ENCODE measurements around the gene TRIM8.

Gene TRIM8

DNA sequence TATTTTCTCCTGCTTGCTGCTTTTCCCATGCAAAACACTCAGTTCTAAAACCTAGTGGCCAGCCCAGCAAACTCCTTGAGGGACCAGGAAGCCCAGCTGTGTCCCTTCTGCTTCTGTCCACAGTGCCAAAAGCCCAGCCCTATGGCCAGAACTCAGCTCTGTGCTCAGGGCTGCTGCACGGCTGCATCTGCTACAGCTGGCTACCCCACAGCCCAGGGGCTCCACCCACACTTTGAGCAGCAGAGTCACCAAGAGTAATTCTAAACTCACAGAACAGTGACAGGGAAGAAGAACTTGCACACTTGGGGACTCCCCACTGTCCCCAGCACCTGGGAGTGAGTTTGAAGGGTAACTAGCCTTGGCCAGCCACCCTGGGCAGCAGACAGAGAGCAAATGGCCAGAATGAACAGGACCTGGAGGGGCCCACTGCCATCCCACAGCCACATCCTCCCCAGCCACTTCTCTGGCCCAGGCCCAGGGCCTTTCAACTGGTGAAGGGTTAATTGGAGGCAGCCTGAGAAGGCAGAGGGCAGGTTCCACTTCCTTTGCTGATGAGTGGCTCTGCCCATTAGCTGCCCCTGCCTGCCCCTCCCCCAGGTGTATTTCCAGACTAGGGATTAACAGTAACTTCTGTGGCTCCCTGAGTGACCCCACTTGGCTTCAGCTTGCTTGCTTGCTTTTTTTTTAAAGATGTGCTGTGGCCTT lies 28.1 kb upstream of the TRIM8 start:
- DNase-seq = no peak

DNA sequence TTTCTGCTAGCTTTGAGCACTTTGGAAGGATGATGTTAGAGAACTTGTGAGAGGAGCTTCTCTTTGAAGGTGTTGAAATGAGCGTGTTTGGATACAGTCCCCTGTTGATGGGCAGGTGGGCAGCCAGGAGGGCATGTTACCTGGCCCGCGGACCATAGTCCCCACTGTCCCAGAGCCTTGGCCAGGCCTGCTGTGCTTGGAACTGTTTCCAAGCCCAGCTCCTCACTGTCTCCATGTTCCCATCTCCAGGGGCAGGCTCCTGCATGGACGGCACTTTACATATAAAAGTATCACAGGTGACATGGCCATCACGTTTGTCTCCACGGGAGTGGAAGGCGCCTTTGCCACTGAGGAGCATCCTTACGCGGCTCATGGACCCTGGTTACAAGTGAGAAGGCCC lies 27.2 kb upstream of the TRIM8 start:
- DNase-seq = no peak

DNA sequence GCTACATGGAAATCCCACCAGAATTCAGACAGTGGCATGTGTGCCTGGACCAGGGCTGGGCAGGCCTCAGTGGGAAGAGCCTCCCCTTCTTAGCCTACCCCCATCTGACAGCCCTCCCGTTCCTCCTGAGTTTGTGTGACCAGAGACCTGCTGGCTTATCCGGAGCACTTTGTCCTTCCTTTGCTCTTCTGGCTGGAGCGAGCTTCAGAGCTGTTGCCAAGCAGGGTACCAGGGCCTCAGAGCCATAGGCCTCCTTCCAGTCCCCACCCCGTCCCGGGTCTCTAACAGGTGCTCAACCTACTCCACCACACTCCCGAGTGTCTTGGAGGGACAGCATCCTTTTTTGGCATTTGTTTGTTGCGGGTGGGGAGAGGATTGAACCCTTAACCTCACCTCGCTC lies 26.5 kb upstream of the TRIM8 start:
- no peak for DNase-seq

DNA sequence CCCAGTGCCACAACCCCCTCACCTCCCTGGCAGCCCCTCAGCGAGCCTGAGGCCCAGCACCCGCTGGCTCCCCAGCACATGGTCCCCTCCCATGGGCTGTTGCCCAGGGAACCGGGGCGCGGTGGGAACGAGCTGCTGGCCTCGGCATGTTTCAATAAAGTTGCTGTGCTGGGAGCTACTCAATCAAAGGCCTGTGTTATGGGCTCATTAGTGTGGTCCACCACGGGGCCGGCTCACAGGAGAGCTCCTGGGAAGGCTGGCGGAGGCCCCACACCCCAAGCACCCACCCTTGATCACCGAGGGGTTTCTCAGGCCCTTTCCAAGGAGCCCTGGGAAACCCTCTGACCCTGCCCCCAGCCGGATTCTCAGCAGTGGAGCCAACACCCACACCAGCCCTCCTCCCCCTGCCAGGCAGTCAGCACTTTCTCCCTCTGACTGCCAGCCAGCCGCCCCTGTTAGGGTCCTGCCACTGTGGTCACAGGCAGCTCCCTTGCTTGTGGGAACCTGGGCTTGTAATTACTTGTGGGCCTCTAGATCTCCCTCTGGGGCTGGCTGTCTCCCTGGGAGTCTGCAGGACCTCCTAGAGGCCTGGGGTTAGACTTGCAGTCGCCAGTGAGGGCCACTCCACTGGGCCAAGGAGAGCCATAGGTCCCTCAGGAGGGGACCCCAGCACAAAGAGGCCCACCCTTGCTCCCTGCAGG lies 24.8 kb upstream of the TRIM8 start:
- no peak for DNase-seq

DNA sequence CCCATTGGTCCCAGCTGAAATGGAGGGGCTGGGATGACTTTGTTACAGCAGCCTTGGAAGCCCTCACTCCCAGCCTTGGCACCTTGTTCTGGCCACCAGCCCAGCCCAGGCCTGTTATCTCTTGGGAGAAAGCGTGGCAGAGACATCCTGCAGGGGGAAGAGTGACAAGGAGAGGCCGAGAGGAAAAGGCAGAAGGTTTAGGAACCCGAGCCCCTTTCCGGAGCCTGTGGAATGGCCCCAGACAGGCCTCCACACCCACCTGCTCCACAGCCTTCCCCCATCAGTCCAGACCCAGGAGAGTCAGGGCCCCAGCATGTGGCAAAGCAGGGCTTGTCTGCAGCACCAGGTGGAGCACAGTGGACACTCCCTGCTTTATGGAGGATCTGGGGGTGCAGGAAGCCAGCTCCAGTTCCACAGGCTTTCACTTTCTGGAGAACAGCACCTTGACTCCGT lies 24.1 kb upstream of the TRIM8 start:
- DNase-seq = no peak

DNA sequence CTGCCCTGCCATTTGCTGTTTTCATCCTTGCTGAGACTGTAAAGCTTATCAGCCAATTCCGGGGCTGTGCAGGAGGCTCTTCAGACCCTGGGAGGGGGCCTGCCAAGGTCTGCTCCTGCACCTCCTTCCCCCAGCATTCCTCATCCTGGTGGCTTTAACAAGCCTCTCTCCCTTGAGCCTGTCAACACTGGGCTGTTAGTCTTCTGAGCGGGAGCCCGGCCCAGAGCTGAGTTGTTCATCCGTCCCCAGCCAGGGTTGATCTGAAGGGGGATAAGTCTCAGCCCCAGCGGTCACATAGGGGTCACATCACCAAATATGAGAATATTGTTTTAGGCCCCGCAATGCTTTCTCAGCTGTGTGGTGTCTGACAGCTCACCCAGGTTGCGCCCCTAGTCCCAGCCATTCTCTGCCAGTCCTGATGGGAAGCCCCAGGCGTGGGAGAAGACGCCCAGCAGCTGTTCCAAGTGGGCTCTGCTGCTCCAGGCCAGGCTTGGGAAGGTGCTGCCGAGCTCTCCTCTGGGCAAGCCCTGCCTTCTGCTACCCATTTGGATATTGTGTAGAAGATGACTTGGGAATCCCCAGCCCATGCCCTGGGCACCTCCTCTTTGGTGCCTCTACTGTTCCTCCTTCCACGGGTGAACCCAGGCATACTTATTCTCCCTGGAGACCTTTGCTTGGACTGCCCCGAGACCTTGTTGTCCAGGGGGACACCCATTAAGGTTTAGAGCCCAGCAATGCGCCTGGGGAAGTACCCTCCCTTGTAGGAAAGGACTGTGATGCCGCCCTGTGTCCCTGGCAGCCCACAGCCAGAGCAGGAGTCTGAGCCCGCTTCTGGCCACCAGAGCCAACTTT lies 23.5 kb upstream of the TRIM8 start:
- no peak for DNase-seq

DNA sequence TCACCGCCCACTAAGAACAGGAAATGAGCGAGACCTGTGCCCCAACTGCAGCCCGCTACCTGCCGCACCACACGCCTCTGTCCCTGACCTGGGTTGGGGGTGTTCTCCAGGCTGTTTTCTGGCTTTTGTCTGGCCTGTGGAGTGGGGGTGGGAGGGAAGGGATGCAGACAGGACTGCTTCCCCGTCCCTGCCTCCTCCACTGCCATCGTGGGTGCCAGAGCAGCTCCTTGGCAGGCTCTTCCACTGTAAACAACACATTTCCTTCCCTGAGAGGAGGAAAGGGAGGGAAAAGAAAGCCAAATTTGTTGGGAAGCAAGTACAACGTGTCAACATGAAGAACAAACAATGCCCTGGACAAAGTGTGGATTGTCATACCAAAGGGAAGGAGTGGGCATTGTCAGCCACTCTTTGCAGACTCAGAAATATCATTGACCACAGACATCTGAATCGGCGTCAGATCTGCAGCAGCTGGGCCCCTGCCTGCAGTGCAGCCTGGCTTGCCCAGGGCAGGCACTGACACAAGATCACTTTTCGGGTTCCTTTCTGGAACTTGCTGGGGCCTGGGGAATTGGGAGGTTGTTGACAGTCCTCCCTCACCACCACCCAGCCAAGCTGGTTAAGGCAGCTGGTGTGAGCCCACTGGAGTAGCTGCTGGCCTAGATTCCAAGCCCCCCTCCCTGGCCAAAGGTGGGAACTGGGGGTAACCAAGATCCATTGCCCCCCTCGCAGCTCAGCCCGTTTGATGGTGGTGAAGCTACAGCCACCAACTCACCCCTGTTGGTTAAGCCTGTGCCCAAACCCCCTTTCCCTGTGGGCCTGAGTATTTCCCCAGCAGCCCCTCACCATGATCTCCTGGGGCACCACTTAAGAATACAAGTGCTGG lies 22.6 kb upstream of the TRIM8 start:
- DNase-seq = no peak

DNA sequence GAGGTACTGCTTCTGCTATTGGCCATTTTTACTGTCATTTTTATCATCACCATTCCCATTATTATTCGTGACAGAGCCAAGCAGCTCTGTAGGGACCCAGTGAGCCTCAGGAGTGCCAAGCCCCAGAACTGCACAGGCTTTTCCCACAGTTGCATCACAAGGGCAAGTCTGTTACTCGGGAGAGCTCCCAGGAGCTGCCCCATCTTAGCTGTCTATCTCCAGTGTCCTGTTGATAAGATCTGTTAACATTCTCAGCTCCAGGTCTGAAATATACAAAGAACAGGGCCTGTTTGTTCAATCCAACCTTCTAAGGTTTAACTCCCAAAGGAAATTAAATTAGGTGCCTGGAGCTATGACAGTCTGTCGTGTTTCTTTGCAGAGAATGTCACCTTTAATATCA lies 20.2 kb upstream of the TRIM8 start:
- no peak for DNase-seq

DNA sequence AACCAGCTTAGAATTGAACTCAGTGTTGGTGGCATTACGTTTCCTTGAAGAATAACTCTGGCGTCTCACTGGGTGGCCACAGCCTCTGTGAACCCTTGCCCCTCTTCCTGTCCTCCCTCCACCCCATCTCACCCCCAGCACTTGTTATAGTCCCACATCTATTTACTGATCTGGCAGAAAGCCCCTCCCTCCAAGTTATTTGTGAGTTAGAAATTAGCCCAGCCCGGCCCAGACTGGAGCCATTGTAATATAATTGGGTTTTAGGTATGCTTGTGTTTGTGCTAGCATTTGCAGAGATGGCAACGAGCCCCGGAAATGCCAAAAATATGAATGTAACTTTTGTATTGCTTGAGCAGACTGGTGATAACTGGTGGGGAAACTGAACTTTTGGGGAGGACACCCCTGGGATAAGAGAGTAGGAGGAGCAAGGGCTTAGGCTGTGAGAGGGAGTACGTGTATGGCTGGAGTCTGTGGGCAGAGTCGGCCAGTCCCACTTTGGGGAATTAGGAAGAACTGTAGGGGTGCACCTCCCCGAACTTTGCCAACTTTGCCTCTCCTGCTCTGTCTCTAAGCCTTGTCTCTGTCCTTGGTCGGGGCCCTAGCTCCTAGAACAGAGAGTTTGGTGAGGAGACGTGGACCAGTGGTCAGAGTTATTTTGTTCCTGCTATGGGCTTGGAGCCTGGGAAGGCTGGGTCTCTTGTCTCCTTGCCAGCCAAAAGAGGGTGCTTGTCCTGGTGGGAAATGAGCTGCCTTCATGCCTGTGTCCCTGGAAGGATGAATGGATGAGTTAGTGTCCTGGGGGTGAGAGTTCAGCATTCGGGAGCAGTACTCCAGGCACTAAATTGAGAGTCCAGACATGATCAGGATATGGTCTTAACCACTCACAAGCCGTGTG lies 19.3 kb upstream of the TRIM8 start:
- DNase-seq = no peak

DNA sequence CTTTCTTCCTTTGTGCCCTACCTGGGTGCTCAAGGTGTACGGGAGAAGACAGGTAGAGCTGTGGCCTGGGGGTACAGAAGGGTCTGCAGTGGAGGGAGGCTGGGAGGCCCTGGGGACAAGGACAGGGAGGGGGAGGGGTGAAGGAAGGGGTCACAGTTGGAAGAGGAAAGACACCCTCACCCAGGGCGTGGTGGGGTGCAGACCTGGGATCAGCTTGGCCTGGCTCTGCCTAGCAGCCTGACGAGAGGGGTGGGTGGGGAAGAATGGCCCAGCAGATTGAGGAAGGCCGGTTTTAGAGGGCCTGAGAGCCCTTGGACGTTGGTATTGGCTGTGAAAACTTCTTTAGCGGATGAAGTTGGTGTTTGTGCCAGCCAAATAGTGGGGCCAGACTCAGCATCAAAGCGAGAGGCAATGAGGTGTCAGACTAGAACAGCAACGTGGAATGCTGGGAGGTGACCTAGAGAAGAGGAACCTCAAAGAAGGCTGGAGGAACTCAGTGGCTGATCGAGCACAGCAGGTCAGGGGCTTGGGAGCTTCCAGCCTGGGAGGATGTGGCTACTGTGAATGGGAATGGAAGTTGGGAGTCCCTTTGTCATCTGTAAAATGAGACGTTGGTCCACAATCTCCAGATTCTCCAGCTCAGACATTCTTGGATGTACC lies 18.1 kb upstream of the TRIM8 start:
- DNase-seq = no peak

DNA sequence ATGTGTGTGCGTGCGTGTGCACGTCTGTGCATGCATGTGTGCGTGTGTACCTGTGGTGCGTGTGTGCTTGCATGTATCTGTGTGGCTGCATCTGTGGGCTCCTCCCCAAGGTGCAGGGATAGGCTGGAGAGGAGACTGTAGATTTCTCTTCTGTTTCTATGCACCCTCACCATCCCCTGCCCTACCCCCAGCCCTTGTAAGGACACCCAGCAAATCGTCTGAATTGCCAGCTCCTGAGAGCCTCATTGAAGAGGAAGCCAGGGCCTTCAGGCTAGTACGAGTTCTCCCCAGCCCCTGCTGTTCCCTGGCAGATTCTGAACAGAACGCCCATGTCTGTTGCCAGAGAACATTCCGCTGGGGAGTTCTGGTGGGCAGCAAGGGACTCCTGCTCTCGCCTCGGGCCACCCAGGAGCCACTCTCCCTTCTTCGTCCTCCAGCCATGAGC lies 17.0 kb upstream of the TRIM8 start:
- DNase-seq = no peak

DNA sequence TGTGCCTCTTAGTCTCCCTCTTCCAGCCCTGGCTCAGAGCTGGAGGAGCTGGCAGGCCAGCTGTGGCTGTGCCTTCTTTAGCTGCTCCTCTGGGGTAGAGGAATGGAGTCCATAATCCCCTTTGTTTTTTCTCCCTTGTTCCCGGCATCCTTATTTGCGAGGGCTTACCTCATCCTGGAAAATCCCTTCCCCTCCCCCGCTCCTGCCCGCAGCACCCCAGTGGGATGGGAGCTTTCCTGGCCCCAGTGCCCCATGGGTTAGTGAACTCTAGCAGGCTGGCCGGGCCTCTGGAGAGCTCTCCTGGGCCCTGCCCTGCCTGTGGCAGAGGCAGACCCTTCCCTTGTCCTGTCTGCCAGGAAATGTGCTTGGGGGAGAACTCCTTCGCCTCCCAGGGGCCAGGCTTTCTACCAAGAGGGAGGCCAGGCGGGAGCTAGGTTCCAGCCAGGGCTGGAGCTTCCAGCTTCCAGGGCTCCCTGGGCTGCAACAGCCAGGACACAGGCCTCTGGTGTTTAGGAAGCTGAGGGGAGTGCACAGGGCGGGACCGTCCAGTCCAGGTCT lies 16.5 kb upstream of the TRIM8 start:
- DNase-seq = no peak

DNA sequence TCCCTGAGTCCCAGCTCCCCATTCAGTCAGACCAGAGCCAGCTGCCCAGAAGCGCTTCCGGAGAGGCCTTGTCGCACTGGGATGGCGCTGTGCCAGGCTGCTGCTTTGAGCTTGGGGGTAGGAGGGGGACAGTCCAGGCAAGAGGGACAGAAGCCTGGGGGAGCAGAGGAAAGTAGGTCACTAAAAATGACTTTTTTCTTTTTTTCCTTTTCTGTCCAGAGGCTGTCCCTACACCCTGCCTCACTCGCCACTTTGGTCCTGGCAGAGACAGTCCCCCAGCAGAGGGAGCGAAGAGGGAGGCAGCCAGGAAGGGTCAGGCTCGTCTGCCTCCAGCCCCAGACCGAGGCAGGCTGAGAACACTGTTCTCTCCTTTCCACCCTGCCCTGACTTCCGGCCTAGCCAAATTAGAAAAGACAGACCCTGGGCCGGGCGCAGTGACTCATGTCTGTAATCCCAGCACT lies 15.8 kb upstream of the TRIM8 start:
- DNase-seq = no peak

DNA sequence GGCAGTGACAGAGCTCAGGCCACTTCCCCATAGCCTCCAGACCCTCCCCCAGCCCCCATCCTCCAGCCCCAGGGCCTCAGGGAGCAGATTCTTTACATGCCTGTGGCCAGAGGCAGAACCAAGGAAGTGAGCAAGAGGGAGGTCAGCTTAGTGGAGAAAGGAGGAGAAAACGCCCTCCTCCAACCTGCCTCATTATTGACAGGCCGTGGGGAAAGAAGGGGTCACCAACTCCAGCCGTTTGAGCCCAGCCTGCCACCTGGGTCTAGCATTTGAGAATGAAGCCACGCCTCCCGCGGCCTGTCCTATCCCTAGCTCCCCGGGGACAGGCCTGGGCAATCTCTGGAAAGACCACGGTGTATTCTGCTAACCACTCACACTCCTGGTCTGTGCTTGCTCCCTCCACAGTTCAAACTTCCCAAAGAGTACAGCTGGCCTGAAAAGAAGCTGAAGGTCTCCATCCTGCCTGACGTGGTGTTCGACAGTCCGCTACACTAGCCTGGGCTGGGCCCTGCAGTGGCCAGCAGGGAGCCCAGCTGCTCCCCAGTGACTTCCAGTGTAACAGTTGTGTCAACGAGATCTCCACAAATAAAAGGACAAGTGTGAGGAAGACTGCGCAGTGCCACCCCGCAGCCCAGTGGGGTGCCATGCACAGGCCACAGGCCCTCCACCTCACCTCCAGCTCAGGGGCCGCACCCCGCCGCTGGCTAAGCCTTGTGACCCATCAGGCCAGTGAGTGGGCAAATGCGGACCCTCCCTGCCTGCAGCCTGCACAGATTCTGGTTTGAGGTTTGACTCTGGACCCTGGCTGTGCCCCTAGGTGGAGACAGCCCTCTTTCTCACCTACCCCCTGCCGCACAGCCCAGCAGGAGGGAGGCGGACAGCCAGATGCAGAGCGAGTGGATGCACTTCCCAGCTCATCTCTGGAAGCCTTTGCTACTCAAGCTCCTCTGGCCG lies 14.3 kb upstream of the TRIM8 start:
- no peak for DNase-seq

DNA sequence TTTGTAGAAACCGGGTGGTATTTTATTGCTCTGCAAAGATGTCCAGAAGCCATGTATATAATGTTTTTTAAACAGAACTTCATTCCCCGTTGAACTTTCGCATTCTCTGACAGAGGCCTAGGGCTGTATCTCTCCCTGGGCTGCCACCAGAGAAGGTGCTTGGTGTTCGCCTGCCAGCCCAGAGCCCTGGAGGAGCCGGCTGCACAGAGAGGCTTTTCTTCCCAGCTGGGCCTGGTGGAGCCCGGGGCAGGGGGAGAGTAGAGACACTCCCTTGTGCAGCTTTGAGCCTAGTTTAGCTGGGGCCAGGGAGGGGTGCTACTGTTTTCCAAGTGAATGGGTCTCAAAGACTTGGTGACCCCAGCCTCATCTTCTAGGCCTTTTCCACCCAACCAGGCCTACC lies 13.6 kb upstream of the TRIM8 start:
- no peak for DNase-seq

DNA sequence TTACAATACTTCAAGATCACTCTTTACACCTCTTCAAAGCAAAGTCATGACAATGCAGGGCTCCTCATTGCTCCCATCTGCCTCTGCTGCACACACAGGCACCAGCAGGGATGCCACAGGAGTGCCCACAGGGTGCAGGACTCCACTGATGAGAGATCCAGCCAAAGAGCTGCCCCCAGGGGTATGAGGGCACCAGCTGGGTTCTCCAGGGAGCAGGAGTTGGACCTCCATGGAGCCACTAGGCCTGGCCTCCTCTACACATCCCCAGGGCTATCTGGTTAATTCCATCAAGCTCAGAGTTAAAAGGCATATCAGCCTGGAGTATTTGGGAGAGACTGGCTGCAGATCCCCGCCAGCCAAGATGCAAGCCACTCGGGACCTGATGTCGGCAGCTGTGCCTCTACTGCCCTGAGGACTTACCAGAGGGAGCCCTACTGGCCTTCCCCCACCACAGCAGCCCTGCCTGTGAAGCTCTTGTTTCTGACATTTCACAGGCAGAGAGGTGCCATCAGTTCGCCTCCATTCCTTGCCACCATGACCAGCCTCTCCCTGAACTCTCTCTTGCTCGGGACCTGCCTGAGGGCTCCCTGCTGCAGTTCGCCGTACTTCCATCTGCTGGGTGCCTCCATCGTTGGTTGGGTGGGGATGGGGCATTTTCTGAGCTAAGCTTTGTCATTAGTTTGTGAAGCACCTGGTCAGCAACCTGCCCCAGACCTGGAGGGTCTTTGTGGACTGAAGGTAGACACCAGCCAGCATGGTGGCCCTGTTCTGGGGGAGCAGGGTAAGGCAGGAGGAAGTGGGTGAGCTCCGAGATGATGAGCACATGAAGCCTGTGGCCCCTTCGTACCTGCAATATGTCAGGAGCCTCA lies 12.5 kb upstream of the TRIM8 start:
- DNase-seq = no peak

DNA sequence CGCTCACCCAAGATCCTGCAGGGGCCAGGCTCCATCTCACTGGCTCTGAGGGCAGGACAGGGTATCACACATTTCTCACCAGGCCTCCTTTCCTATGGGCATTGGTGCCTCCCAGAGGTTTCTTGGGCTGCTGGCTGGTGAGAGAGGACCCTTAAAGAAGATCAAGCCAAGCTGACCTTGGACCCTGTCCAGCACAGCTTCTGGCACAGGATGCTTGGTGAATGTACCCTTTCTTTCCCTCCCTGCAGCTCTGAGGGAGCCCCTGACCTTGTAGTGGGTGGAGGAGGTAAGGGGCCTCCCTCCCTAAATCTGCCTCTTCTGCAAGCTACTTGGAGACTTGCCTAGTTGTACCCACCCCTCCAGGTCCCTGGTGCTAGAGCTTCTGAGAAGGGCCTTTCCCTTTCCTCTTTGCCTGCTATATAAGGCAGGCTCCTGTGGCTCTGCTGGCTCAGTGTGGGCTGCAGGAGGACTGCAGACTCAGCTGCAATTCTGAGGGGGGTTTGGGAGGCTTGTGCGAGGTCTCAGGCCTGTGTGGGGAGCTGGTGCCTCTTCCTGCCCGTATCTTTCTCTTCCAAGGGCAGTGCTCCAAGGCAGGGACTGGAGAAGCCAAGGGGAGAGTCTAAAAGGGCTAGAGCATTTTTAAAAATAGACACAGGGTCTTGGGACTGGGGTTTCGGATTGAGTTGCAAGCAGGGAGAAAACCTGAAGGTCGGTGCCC lies 11.7 kb upstream of the TRIM8 start:
- no peak for DNase-seq

DNA sequence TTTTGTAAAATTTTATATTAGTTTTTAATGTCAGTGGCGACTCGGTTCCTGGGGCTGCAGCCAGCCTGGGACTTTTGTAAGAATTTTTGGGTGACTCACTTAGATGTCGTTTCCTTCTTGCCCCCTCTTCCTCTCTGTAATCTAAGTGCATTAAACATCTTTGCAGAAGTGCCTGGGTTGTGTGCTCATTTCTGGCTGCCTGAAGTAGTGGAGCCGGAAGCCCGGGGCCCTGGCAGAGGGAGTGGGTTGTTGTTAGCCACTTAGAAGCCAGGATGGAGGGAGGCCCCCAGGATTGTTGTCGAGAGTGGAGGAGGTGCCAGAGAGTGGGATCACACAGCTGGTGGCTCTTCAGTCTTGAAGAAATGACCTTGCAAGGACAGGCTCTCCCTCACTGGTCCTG lies 11.0 kb upstream of the TRIM8 start:
- DNase-seq = no peak
